ENCODE results near the gene IL22RA2.

DNA sequence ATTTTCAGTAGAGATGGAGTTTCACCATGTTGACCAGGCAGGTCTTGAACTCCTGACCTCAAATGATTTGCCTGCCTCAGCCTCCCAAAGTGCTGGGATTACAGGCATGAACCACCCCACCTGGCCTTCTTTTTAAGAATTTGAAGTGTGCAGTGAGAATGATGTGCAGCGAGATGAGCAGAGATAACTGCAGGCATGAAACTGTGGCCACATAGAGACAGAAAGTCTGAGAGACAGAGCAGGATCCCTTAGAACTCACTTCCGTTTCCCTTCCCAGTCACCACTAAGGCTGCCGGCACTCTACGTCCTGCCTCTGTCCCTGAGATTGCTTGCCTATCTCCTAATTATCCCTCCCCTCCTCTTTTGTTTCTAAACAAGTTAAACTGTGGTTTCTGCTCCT is 27.2 kb downstream of the IL22RA2 start:
- TF ChIP-seq CTCF (IDR thresholded peaks at IDR 0.05) (no peak), POLR2A (IDR thresholded peaks at IDR 0.05) (no peak)
